PC-3 (cell line): ENCODE results near the gene STRN4.

Experiments used
- CTCF ChIP-seq: fragments of 300-600 bp; sonication (generic); conservative IDR thresholded peaks from 2 replicates; pipeline ENCODE4 v1.5.1; 2017; ENCODE audit warnings: antibody characterized with exemption, low read depth, mild to moderate bottlenecking, low read length
- EZH2 ChIP-seq: fragments of 300-600 bp; sonication (generic); IDR thresholded peaks from one replicate; pipeline ENCODE4 v1.6.1; 2017; ENCODE audit warnings: antibody characterized with exemption, mild to moderate bottlenecking, low read length; ENCODE audit not compliant: unreplicated experiment

GRCh38 chr19:46730187-46730586 is 16.1 kb downstream of the STRN4 start:
- TF ChIP-seq CTCF = no peak
- TF ChIP-seq EZH2 = no peak
